ENCODE data around the gene HAUS7.

HAUS7 gene

GRCh38 chrX:153495362-153495751 lies 25.0 kb upstream of the HAUS7 start:
- ChIA-PET CTCF (no interaction called here), POLR2A (no interaction called here)
- no peak for DNase-seq (ENCODE audit: extremely low spot score)
- TF ChIP-seq L3MBTL2 (conservative IDR thresholded peaks at IDR 0.05) (no peak), BHLHE40 (IDR thresholded peaks at IDR 0.05; ENCODE audit: borderline replicate concordance) (no peak), LEF1 (IDR thresholded peaks at IDR 0.05; ENCODE audit: borderline replicate concordance) (no peak), ARNT (IDR thresholded peaks at IDR 0.05) (no peak), FOXM1 (IDR thresholded peaks at IDR 0.05; ENCODE audit: borderline replicate concordance) (no peak), SP1 (IDR thresholded peaks at IDR 0.05) (no peak), ZNF384 (IDR thresholded peaks at IDR 0.05) (no peak), NFRKB (IDR thresholded peaks at IDR 0.05) (no peak), FOXA1 (IDR thresholded peaks at IDR 0.05) (no peak), ELF4 (IDR thresholded peaks at IDR 0.05) (no peak)

- peak; percentile 36 for DNase-seq (ENCODE audit: extremely low spot score)
- no peak for TF ChIP-seq FOXM1 (IDR thresholded peaks at IDR 0.05; ENCODE audit: borderline replicate concordance)
- TF ChIP-seq L3MBTL2 (conservative IDR thresholded peaks at IDR 0.05) = no peak
- TF ChIP-seq CTBP1 (IDR thresholded peaks at IDR 0.05; ENCODE audit: borderline replicate concordance) = no peak
- TF ChIP-seq SP1 (IDR thresholded peaks at IDR 0.05) = no peak
- no peak for TF ChIP-seq ARNT (IDR thresholded peaks at IDR 0.05)
- TF ChIP-seq LEF1 (IDR thresholded peaks at IDR 0.05; ENCODE audit: borderline replicate concordance) = no peak
- no peak for TF ChIP-seq ZNF384 (IDR thresholded peaks at IDR 0.05)
- POLR2A ChIA-PET = no interaction called here
- CTCF ChIA-PET = no interaction called here
These were observed 24.4 kb upstream of the HAUS7 start, which contains the start of gene BGN for GRCh38 chrX:153494541-153495361. Gene BGN, plus strand, starts transcription at chrX:153494980. Its CDS starts 9,652 bp downstream, at chrX:153504632.

GRCh38 chrX:153494061-153494460 lies 23.7 kb upstream of the HAUS7 start:
- TF ChIP-seq FOXM1 (IDR thresholded peaks at IDR 0.05; ENCODE audit: borderline replicate concordance) = no peak
- TF ChIP-seq TARDBP (IDR thresholded peaks at IDR 0.05) = no peak
- TF ChIP-seq LEF1 (IDR thresholded peaks at IDR 0.05; ENCODE audit: borderline replicate concordance) = no peak
- no peak for TF ChIP-seq CTBP1 (IDR thresholded peaks at IDR 0.05; ENCODE audit: borderline replicate concordance)
- TF ChIP-seq NFRKB (IDR thresholded peaks at IDR 0.05) = no peak
- no peak for TF ChIP-seq BHLHE40 (IDR thresholded peaks at IDR 0.05; ENCODE audit: borderline replicate concordance)
- TF ChIP-seq PKNOX1 (IDR thresholded peaks at IDR 0.05) = no peak
- no peak for TF ChIP-seq SP1 (IDR thresholded peaks at IDR 0.05)
- no peak for TF ChIP-seq FOXA1 (IDR thresholded peaks at IDR 0.05)
- TF ChIP-seq SUZ12 (IDR thresholded peaks at IDR 0.05) = no peak
- TF ChIP-seq ARNT (IDR thresholded peaks at IDR 0.05) = no peak
- no peak for TF ChIP-seq HDGF (IDR thresholded peaks at IDR 0.05; ENCODE audit: borderline replicate concordance)
- TF ChIP-seq FOXK2 (IDR thresholded peaks at IDR 0.05) = no peak
- no peak for TF ChIP-seq ELF4 (IDR thresholded peaks at IDR 0.05)
- no peak for TF ChIP-seq ZNF384 (IDR thresholded peaks at IDR 0.05)
- TF ChIP-seq L3MBTL2 (conservative IDR thresholded peaks at IDR 0.05) = no peak
- ChIA-PET POLR2A (interaction anchor here (0.7 kb wide), 1 partner anchor 10 kb away, joined by 3 read pairs; no protein-coding TSS in a partner anchor), CTCF (interaction anchor here (0.7 kb wide), 1 partner anchor 33 kb away, joined by 3 read pairs; no protein-coding TSS in a partner anchor)
- DNase-seq (ENCODE audit: extremely low spot score) = no peak

- TF ChIP-seq ELF4 (IDR thresholded peaks at IDR 0.05) = no peak
- no peak for TF ChIP-seq L3MBTL2 (conservative IDR thresholded peaks at IDR 0.05)
- no peak for TF ChIP-seq LEF1 (IDR thresholded peaks at IDR 0.05; ENCODE audit: borderline replicate concordance)
- no peak for TF ChIP-seq BHLHE40 (IDR thresholded peaks at IDR 0.05; ENCODE audit: borderline replicate concordance)
- TF ChIP-seq FOXM1 (IDR thresholded peaks at IDR 0.05; ENCODE audit: borderline replicate concordance) = no peak
- no peak for TF ChIP-seq PKNOX1 (IDR thresholded peaks at IDR 0.05)
- TF ChIP-seq FOXK2 (IDR thresholded peaks at IDR 0.05) = no peak
- TF ChIP-seq HDGF (IDR thresholded peaks at IDR 0.05; ENCODE audit: borderline replicate concordance) = no peak
- no peak for TF ChIP-seq NFRKB (IDR thresholded peaks at IDR 0.05)
- TF ChIP-seq ZNF384 (IDR thresholded peaks at IDR 0.05) = no peak
- no peak for TF ChIP-seq CTBP1 (IDR thresholded peaks at IDR 0.05; ENCODE audit: borderline replicate concordance)
- TF ChIP-seq ARNT (IDR thresholded peaks at IDR 0.05) = no peak
- TF ChIP-seq SP1 (IDR thresholded peaks at IDR 0.05) = no peak
- TF ChIP-seq SUZ12 (IDR thresholded peaks at IDR 0.05) = no peak
- no peak for DNase-seq (ENCODE audit: extremely low spot score)
- POLR2A ChIA-PET = interaction anchor here (0.7 kb wide), 1 partner anchor 9 kb away, joined by 3 read pairs; no protein-coding TSS in a partner anchor
- CTCF ChIA-PET = interaction anchor here (0.7 kb wide), 1 partner anchor 32 kb away, joined by 3 read pairs; no protein-coding TSS in a partner anchor
These were observed 22.7 kb upstream of the HAUS7 start for GRCh38 chrX:153493085-153493484.

- TF ChIP-seq SP1 (IDR thresholded peaks at IDR 0.05) (no peak), ZNF384 (IDR thresholded peaks at IDR 0.05) (no peak), FOXM1 (IDR thresholded peaks at IDR 0.05; ENCODE audit: borderline replicate concordance) (no peak), HDGF (IDR thresholded peaks at IDR 0.05; ENCODE audit: borderline replicate concordance) (no peak), L3MBTL2 (conservative IDR thresholded peaks at IDR 0.05) (no peak), TARDBP (IDR thresholded peaks at IDR 0.05) (no peak), ELF4 (IDR thresholded peaks at IDR 0.05) (no peak), LEF1 (IDR thresholded peaks at IDR 0.05; ENCODE audit: borderline replicate concordance) (no peak), FOXK2 (IDR thresholded peaks at IDR 0.05) (no peak), SUZ12 (IDR thresholded peaks at IDR 0.05) (no peak)
- ChIA-PET POLR2A (no interaction called here), CTCF (no interaction called here)
- no peak for DNase-seq (ENCODE audit: extremely low spot score)
These were observed 22.2 kb upstream of the HAUS7 start for GRCh38 chrX:153492543-153492942.

GRCh38 chrX:153491918-153492317 lies 21.5 kb upstream of the HAUS7 start:
- POLR2A ChIA-PET = no interaction called here
- DNase-seq (ENCODE audit: extremely low spot score) = no peak
- CTCF ChIA-PET = interaction anchor here (0.7 kb wide), 1 partner anchor 53 kb away, joined by 3 read pairs; no protein-coding TSS in a partner anchor
- no peak for TF ChIP-seq FOXK2 (IDR thresholded peaks at IDR 0.05)
- no peak for TF ChIP-seq ARNT (IDR thresholded peaks at IDR 0.05)
- TF ChIP-seq SUZ12 (IDR thresholded peaks at IDR 0.05) = no peak
- TF ChIP-seq L3MBTL2 (conservative IDR thresholded peaks at IDR 0.05) = no peak
- no peak for TF ChIP-seq ELF4 (IDR thresholded peaks at IDR 0.05)

Measured in HEK293T (cell line).